ENCODE measurements around the gene ZDHHC1. TPM values are rescaled to one million over a fixed set of nuclear protein-coding genes. Genes with fewer than 3 reads are reported as not detected.

Gene ZDHHC1
- total and polyA plus RNA-seq, 3 donors from 2014 or later = 26.7 to 62.7 (median 62.0) TPM

- no peaks in the 10 kb centered on the region for H3K36me3 ChIP-seq (ENCODE audit: low read depth, missing control alignments)
- intact Hi-C loops (cut with DNase I; ENCODE audit: low total_unique reads) = no loop called here
- H3K27me3 ChIP-seq = no peaks in the 10 kb centered on the region
- TF ChIP-seq, protein P1, sequence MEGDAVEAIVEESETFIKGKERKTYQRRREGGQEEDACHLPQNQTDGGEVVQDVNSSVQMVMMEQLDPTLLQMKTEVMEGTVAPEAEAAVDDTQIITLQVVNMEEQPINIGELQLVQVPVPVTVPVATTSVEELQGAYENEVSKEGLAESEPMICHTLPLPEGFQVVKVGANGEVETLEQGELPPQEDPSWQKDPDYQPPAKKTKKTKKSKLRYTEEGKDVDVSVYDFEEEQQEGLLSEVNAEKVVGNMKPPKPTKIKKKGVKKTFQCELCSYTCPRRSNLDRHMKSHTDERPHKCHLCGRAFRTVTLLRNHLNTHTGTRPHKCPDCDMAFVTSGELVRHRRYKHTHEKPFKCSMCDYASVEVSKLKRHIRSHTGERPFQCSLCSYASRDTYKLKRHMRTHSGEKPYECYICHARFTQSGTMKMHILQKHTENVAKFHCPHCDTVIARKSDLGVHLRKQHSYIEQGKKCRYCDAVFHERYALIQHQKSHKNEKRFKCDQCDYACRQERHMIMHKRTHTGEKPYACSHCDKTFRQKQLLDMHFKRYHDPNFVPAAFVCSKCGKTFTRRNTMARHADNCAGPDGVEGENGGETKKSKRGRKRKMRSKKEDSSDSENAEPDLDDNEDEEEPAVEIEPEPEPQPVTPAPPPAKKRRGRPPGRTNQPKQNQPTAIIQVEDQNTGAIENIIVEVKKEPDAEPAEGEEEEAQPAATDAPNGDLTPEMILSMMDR (IDR thresholded peaks at IDR 0.05) = no peak
- TF ChIP-seq POLR2A (IDR thresholded peaks at IDR 0.05) = no peak
- no peaks in the 10 kb centered on the region for H3K9me3 ChIP-seq
- H3K27ac ChIP-seq = no peak overlapping the region
- peaks cover 25% of the 10 kb centered on the region for H3K4me1 ChIP-seq
- no peak for DNase-seq
- no peak overlapping the region for H3K4me3 ChIP-seq
- WGBS, 2 donors = 78 to 85% methylated on average over 10 to 15 of the region's 15 CpGs
Measured at GRCh38 chr16:67391424-67392300, 24.6 kb downstream of the ZDHHC1 start.

DNA sequence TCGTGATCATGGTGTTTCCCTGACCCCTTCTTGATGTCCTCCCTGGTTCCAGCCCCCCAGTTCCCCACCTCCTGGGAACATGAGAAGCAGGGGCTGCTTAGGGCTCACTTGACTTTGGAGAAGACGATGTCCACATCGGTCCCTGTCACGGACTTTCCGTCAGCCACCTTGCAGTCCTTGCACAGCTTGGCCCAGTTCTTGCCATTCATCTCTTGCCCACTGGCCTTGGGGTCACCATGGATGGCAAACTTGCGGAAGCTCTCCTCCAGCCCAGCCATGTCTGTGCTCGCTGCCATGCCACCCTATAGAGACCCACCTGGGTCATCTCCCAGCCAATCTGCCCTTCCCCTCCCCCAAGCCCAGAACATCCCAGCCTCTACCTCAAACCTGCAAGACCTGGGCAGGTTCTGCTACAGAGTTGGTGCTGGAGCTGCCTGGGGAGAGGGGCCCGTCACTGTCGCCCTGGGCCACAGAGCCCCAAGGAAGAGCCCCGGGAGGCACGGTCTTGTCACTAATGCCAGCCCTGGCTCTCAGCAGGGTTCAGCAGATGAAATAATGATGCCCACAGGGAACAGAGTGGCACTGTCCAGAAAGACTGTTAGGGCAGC, 25.4 kb downstream of the ZDHHC1 start:
- no peaks in the 10 kb centered on the region for H3K36me3 ChIP-seq (ENCODE audit: low read depth, missing control alignments)
- TF ChIP-seq POLR2A (IDR thresholded peaks at IDR 0.05) = no peak
- TF ChIP-seq, protein P1 (IDR thresholded peaks at IDR 0.05) = no peak
- no peaks in the 10 kb centered on the region for H3K9me3 ChIP-seq
- DNase-seq = no peak
- no peak overlapping the region for H3K27ac ChIP-seq
- H3K4me1 ChIP-seq = peaks cover 18% of the 10 kb centered on the region
- H3K4me3 ChIP-seq = no peak overlapping the region
- no peaks in the 10 kb centered on the region for H3K27me3 ChIP-seq
- WGBS, 2 donors = 95 to 97% methylated on average over 8 to 11 of the region's 11 CpGs
- intact Hi-C loops (cut with DNase I; ENCODE audit: low total_unique reads) = no loop called here

DNA sequence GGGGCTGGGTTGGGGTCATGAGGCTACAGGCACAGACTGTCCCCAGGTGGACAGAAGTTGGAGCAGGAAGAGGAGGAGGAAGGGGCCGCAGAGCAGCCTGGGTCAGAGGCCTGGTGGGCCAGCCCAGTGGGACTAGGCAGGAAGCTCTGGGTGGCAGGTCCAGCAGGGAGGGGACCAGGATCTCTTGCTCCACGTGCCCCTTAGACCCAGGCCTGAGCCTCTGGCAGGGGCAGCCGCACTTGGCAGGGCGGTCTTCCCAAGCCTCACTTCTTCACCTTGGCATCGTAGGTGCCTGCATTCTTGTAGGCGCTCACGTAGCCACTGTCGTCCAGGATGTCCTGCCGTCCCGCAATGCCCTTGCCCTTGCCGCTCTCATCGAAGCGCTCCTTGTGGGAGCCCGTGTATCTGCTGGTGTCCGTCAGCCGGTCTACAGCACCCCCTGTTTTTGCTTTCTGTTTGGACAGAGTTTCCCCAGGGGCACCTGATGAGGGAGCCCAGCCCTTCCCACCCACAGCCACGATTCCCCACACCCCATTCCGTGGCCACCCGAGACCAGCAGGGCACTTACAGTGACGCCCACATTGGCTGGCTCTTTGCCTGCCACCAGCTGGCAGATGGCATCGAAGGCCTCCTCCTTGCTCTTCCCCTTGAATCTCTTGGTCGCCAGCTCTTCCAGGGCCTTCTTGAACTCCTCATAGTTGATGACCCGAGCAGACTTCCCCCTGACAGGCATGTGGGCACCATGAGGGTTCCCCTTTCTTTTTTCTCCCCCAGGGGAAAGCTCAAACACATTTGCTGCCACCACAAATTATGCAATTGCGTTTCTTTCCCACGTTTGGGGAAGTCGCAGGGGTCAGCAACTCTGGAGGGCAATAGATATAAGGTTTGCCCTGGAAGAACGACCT, 26.1 kb downstream of the ZDHHC1 start:
- no peak for DNase-seq
- no peaks in the 10 kb centered on the region for H3K36me3 ChIP-seq (ENCODE audit: low read depth, missing control alignments)
- H3K9me3 ChIP-seq = no peaks in the 10 kb centered on the region
- no peak overlapping the region for H3K27ac ChIP-seq
- peaks cover 13% of the 10 kb centered on the region for H3K4me1 ChIP-seq
- no peak overlapping the region for H3K4me3 ChIP-seq
- WGBS, 2 donors = 82 to 86% methylated on average over 24 to 27 of the region's 27 CpGs
- TF ChIP-seq, protein P1 (IDR thresholded peaks at IDR 0.05) = no peak
- no peak for TF ChIP-seq POLR2A (IDR thresholded peaks at IDR 0.05)
- no peaks in the 10 kb centered on the region for H3K27me3 ChIP-seq
- intact Hi-C loops (cut with DNase I; ENCODE audit: low total_unique reads) = no loop called here

DNA sequence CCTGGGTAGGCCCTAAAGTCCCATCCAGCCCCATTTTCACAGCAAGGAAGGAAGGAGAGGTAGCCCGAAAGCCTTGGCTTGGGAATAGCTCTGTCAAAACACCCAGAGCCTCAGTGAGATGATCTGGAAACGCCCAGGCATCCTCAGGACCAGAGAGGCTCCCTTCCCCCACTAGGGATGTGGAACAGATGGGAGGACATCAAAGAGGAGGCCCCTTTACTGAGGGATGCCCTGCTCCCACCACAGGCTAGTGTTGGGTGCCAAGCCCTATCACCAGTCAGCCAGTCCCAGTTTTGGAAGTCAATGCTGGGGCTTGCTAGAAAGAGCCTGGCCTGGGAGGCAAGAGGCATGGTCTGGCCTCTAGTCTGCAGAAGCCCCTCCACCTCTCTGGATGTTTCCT, 27.7 kb downstream of the ZDHHC1 start:
- Histone ChIP-seq H3K27ac (no peak overlapping the region), H3K4me1 (peaks cover 7% of the 10 kb centered on the region), H3K27me3 (no peaks in the 10 kb centered on the region), H3K4me3 (no peak overlapping the region), H3K36me3 (ENCODE audit: low read depth, missing control alignments) (no peaks in the 10 kb centered on the region), H3K9me3 (no peaks in the 10 kb centered on the region)
- DNase-seq = no peak
- intact Hi-C loops (cut with DNase I; ENCODE audit: low total_unique reads) = no loop called here
- WGBS, 2 donors = 100% methylated on average over 1 to 2 of the region's 2 CpGs
- TF ChIP-seq POLR2A (IDR thresholded peaks at IDR 0.05) = no peak
- TF ChIP-seq, protein P1 (IDR thresholded peaks at IDR 0.05) = no peak

Data from testis (tissue), 3 donors.